K562 (cell line): ENCODE results near the gene GARRE1. TPM values are rescaled to one million over a fixed set of nuclear protein-coding genes. Genes with fewer than 3 reads are reported as not detected.
A peak's percentile ranks its signal among the peaks of the same experiment; 100 is the strongest.

Experiments used
- CBFB ChIP-seq: sonication (generic); formaldehyde crosslinking; IDR thresholded peaks from 2 replicates; pipeline ENCODE4 v1.4.0; 2020; ENCODE audit warnings: mild to moderate bottlenecking, missing genetic modification reagents
- CHD4 ChIP-seq: fragments of 200-600 bp; sonication (generic); IDR thresholded peaks from 3 replicates; pipeline ENCODE4 v1.6.1; 2012; ENCODE audit warnings: low read depth, mild to moderate bottlenecking, mixed read lengths, low read length, inconsistent platforms; ENCODE audit not compliant: insufficient read depth, insufficient replicate concordance, poor library complexity, severe bottlenecking
- CSDE1 ChIP-seq, 2 experiments: fragments of 450-650 bp; IDR thresholded peaks; 2 replicates each; pipeline ENCODE4 v1.6.1; 2016; ENCODE audit warnings: mild to moderate bottlenecking in 1 of 2
- JUN ChIP-seq, 2 experiments: sonication (generic) in 1 of 2; formaldehyde crosslinking in 1 of 2; IDR thresholded peaks; 2 replicates each; pipeline versions ENCODE4 v1.6.1 to v1.8.0; 2012 to 2022; ENCODE audit warnings: borderline replicate concordance in 2 of 2, mild to moderate bottlenecking in 2 of 2, improper control_type of control experiment in 1 of 2, low read depth in 1 of 2, low read length in 1 of 2, missing genetic modification reagents in 1 of 2
- NCOR1 ChIP-seq: fragments of 450-650 bp; IDR thresholded peaks from 2 replicates; pipeline ENCODE4 v1.6.1; 2016; ENCODE audit warnings: mild to moderate bottlenecking, moderate library complexity
- NEUROD1 ChIP-seq: fragments of 150-350 bp; IDR thresholded peaks from 2 replicates; pipeline ENCODE4 v1.6.1; 2014; ENCODE audit warnings: borderline replicate concordance, low read length, low read depth; ENCODE audit not compliant: partially characterized antibody
- PTRF ChIP-seq: fragments of 450-650 bp; IDR thresholded peaks from 2 replicates; pipeline ENCODE4 v1.6.1; 2016; ENCODE audit warnings: mild to moderate bottlenecking, missing genetic modification characterization, missing compliant biosample characterization
- RUNX1 ChIP-seq: sonication (generic); IDR thresholded peaks from 2 replicates; pipeline ENCODE4 v1.6.1; 2016; ENCODE audit warnings: antibody characterized with exemption, low read depth
- SIX5 ChIP-seq, 2 experiments: IDR thresholded peaks; 2 replicates each; pipeline ENCODE4 v1.6.1; 2011; ENCODE audit warnings: low read length in 2 of 2, borderline replicate concordance in 1 of 2, low read depth in 1 of 2, mild to moderate bottlenecking in 1 of 2, moderate library complexity in 1 of 2; ENCODE audit not compliant: insufficient read depth in 1 of 2
- SOX6 ChIP-seq: fragments of 450-650 bp; IDR thresholded peaks from 2 replicates; pipeline ENCODE4 v1.6.1; 2014; ENCODE audit warnings: mild to moderate bottlenecking
- ZFPM2 ChIP-seq: fragments of 250-450 bp; sonication (Bioruptor Pico); IDR thresholded peaks from 2 replicates; pipeline ENCODE4 v1.5.1; 2022; ENCODE audit warnings: mild to moderate bottlenecking
- ZNF511 ChIP-seq: sonication (generic); formaldehyde crosslinking; IDR thresholded peaks from 2 replicates; pipeline ENCODE4 v1.8.0; 2022; ENCODE audit warnings: mild to moderate bottlenecking, missing genetic modification reagents
- ZNF609 ChIP-seq: sonication (generic); formaldehyde crosslinking; IDR thresholded peaks from 2 replicates; pipeline ENCODE4 v1.8.1; 2023; ENCODE audit warnings: missing genetic modification reagents, mild to moderate bottlenecking, borderline replicate concordance
- ZSCAN32 ChIP-seq: fragments of 450-650 bp; formaldehyde crosslinking; IDR thresholded peaks from 2 replicates; pipeline ENCODE4 v1.4.0; 2020; ENCODE audit warnings: mild to moderate bottlenecking, moderate library complexity
- polyA plus RNA-seq, 8 experiments: library from polyadenylated mRNA; depleted of rRNA in 4 of 8; stranded (reverse) in 5 of 8; unstranded in 3 of 8; fragments of >200 nt; fragmentation: Nextera tagmentation in 2 of 8; fragmentation: Illumina TruSeq in 1 of 8; extraction: Ambion mirVana in 2 of 8; extraction: Trizol in 1 of 8; gene quantifications; 2 replicates each; pipeline versions ENCODE4 v1.2.1 to v1.2.3, GENCODE V29; 2011 to 2014; ENCODE audit warnings: inconsistent platforms in 1 of 8, missing spikeins in 1 of 8
- total RNA-seq, 7 experiments: library from RNA; depleted of rRNA in 6 of 7; stranded (reverse); fragments of >200 nt in 6 of 7; fragmentation: Illumina TruSeq in 2 of 7; extraction: Trizol in 2 of 7; gene quantifications; 2 replicates each; pipeline versions ENCODE4 v1.2.1 to v1.2.3, GENCODE V29; 2011 to 2021; ENCODE audit warnings: low replicate concordance in 1 of 7
- TF ChIP-seq, protein P1 (sequence below): sonication (generic); formaldehyde crosslinking; IDR thresholded peaks from 2 replicates; pipeline ENCODE4 v1.8.1; 2023; ENCODE audit warnings: mild to moderate bottlenecking, missing genetic modification reagents

GARRE1 gene
- total and polyA plus RNA-seq, 9 of the 15 experiments (the other 6 are each of a cell fraction or from before 2014, with no cell fraction given), result 1.6 to 12.8 (median 7.5) TPM

GRCh38 chr19:34217952-34218817, 36.2 kb upstream of the GARRE1 start (continued):
- TF ChIP-seq, protein P1, sequence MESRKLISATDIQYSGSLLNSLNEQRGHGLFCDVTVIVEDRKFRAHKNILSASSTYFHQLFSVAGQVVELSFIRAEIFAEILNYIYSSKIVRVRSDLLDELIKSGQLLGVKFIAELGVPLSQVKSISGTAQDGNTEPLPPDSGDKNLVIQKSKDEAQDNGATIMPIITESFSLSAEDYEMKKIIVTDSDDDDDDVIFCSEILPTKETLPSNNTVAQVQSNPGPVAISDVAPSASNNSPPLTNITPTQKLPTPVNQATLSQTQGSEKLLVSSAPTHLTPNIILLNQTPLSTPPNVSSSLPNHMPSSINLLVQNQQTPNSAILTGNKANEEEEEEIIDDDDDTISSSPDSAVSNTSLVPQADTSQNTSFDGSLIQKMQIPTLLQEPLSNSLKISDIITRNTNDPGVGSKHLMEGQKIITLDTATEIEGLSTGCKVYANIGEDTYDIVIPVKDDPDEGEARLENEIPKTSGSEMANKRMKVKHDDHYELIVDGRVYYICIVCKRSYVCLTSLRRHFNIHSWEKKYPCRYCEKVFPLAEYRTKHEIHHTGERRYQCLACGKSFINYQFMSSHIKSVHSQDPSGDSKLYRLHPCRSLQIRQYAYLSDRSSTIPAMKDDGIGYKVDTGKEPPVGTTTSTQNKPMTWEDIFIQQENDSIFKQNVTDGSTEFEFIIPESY, result 0 out of 2 replicates have a peak, but pooled peaks have one; percentile 29
- TF ChIP-seq JUN (IDR thresholded peaks at IDR 0.05; ENCODE audit: borderline replicate concordance, low read depth, low read length) (no peak), JUN (CRISPR knock-in tag; IDR thresholded peaks at IDR 0.05; ENCODE audit: borderline replicate concordance) (no peak), ZSCAN32 (CRISPR knock-in tag) (no peak), RUNX1 (0 out of 2 replicates have a peak, but pooled peaks have one; percentile 35), CHD4 (no peak), CBFB (no peak), ZNF511 (CRISPR knock-in tag) (no peak), PTRF (tag) (no peak), NCOR1 (0 out of 2 replicates have a peak, but pooled peaks have one; percentile 37), ZFPM2 (no peak), SOX6 (peak; percentile 67; the same call in 1 of the 2 replicates), CSDE1 (IDR thresholded peaks at IDR 0.05) (no peak), ZNF609 (CRISPR knock-in tag) (no peak), NEUROD1 (no peak), SIX5 (IDR thresholded peaks at IDR 0.05; ENCODE audit: borderline replicate concordance in 1 of 2, insufficient read depth in 1 of 2, low read depth in 1 of 2, low read length in 2 of 2) (no peak)
